GM18511 (cell line): Measurements from ENCODE around the gene ADORA3.
A peak's percentile ranks its signal among the peaks of the same experiment; 100 is the strongest.

ENCODE experiments used
- ATAC-seq: cut with Tn5 transposase; IDR thresholded peaks from one replicate; pipeline ENCODE4 v1.9.1; 2021; ENCODE audit warnings: mild to moderate bottlenecking, moderate library complexity; ENCODE audit not compliant: unreplicated experiment

Gene ADORA3

GRCh38 chr1:111509997-111510375 is 6.6 kb upstream of the ADORA3 start:
- ATAC-seq = no peak

GRCh38 chr1:111507411-111508201 is 4.2 kb upstream of the ADORA3 start:
- ATAC-seq = peak; percentile 68

GRCh38 chr1:111506561-111506960 is 3.1 kb upstream of the ADORA3 start:
- no peak for ATAC-seq

- peak; percentile 60 for ATAC-seq
Measured at GRCh38 chr1:111505641-111506119, 2.2 kb upstream of the ADORA3 start.

- ATAC-seq = no peak
Measured at GRCh38 chr1:111504097-111504496, 664 bp upstream of the ADORA3 start.

- ATAC-seq = no peak
Measured at GRCh38 chr1:111501645-111502044, 1.8 kb downstream of the ADORA3 start.

GRCh38 chr1:111499026-111499785 is 4.2 kb downstream of the ADORA3 start:
- ATAC-seq = no peak

- ATAC-seq = no peak
Measured at GRCh38 chr1:111497592-111497991, 5.8 kb downstream of the ADORA3 start.

GRCh38 chr1:111496398-111496797 is 7.0 kb downstream of the ADORA3 start:
- ATAC-seq = no peak

GRCh38 chr1:111491070-111491469 is 12.4 kb downstream of the ADORA3 start:
- no peak for ATAC-seq

GRCh38 chr1:111490220-111490619 is 13.2 kb downstream of the ADORA3 start:
- ATAC-seq = no peak

GRCh38 chr1:111489604-111490003 is 13.8 kb downstream of the ADORA3 start:
- ATAC-seq = no peak

GRCh38 chr1:111488669-111489068 is 14.8 kb downstream of the ADORA3 start:
- ATAC-seq = no peak

- ATAC-seq = no peak
Measured at GRCh38 chr1:111487133-111487532, 16.3 kb downstream of the ADORA3 start.

GRCh38 chr1:111486431-111486830 is 17.0 kb downstream of the ADORA3 start:
- no peak for ATAC-seq

GRCh38 chr1:111484391-111485026 is 18.9 kb downstream of the ADORA3 start:
- ATAC-seq = no peak

- no peak for ATAC-seq
Measured at GRCh38 chr1:111483876-111484275, 19.6 kb downstream of the ADORA3 start.

- ATAC-seq = no peak
Measured at GRCh38 chr1:111483166-111483565, 20.3 kb downstream of the ADORA3 start.

GRCh38 chr1:111481387-111482221 is 21.8 kb downstream of the ADORA3 start:
- ATAC-seq = no peak

- no peak for ATAC-seq
Measured at GRCh38 chr1:111480674-111481073, 22.8 kb downstream of the ADORA3 start.
